DMS53 (cell line): ENCODE results near the gene BTRC.
"Not testable (repeated sequence)": the region's sequence is repeated elsewhere in the genome, so short reads cannot be mapped to it uniquely, and the experiment has no call there.

Source experiments
- DNase-seq: peaks from one replicate; lab custom pipeline; 2025; lab: John Stamatoyannopoulos, UW

BTRC gene

DNA sequence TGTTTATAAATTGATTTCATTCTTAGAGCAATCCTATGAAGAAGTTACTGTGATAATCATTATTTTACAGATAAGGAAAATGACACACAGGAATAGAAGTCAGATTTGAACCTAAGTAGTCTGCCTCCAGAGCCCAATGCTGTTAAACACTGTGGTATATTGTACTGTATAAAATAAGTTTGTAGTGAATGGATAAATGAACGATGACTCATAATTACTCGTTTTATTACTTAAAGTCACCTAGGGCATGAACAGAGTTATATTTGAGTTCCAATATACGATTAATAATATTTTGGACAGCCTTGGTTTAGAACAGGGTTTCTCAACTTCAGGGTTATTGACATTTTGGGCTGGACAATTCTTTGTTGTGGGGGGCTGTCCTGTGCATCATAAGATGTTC lies 7.8 kb upstream of the BTRC start:
- DNase-seq, result no peak

GRCh38 chr10:101351017-101351416 lies 2.9 kb upstream of the BTRC start:
- DNase-seq, result no peak

- DNase-seq, result no peak
Observed at GRCh38 chr10:101351477-101351876, 2.5 kb upstream of the BTRC start.

- DNase-seq, result not testable (repeated sequence)
Observed at GRCh38 chr10:101352857-101353256, 1.1 kb upstream of the BTRC start.

GRCh38 chr10:101354328-101355071 lies 535 bp downstream of the BTRC start:
- peak; percentile 76 for DNase-seq

DNA sequence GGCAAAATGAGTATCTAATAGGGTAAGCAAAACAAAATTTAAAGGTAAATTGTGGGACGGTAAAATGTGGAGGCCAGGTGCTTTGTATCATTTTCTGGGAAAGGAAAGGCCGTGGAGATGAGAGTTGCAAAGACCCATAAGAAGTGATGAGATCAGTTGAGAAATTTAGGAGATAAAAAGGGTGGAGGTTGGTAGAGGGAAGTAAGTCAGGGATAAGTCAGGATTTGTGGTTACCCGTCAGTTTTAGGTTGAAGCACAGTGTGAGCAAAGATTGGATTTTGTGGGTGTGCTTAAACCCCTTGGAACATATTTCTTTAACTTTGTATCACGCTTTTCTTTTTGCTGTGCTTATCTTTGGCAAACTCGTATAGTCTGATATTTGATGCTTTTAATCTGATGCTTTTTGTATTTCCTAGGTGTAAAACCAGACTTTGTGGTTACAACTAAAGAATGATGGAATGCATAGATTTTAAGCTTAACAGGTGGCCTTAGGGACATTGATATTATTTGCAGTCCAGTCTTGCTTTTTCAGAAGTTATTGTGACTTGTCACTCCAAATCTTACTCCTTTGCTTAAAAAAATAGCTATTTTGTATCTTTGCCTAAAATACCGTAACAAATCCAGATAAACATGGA lies 1.2 kb downstream of the BTRC start:
- DNase-seq, result no peak

DNA sequence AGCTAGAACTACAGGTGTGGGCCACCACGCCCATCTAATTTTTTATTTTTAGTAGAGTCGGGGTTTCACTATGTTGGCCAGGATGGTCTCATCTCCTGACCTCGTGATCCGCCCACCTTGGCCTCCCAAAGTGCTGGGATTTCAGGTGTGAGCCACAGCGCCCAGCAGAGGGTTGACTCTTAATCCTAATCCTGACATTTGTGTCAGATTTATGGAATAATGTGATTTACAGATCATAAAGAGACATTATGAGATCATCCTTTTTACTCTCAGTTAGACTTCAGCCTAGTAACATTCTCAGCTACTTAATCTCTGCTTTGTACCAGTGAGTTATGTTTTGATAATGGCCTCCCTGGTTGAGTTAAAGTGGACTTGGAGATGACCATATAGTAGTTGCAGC lies 2.2 kb downstream of the BTRC start:
- no peak for DNase-seq

DNA sequence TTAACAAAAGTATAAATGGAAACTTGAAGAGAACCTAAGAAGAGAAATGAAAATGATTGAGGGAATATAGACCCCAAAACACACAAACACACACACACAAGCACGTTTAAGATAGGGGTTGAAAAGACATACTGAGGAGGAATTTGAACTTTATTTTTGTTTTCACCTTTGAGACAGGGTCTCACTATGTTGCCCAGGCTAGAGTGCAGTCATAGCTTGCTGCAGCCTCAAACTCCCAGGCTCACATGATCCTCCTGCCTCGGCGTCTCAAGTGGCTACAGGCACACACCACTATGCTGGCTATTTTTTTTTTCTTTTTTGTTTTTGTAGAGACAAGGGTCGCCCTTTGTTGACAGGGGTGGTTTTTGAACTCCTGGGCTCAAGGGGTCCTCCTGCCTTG lies 4.0 kb downstream of the BTRC start:
- DNase-seq, result no peak

DNA sequence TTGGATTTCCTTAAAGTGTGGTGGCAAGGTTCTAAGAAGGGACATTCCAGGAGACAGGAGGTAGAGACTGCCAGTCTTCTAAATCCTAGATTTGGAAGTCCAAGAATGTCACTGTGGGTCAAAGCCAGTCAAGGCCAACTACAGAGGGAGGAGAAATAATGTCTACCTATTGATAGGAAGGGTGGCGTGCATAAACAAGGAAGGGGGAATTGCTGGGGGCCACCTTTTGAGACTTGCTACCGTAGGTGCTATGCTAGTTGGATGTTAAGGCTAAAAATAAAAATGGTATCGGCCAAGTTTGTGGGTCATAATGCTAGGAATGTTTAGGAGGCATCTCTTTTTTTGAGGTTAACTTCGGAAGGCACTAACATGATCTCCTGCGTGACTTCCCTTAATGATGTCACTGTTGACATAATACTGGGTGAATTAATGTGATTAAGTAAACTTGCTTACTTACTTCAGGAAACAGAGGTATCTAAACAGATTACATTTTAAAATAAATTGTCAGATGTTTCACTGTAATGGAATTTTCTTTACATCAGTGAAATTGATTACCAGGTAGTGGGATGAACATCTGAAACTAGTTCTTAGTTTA lies 4.8 kb downstream of the BTRC start:
- DNase-seq, result no peak

DNA sequence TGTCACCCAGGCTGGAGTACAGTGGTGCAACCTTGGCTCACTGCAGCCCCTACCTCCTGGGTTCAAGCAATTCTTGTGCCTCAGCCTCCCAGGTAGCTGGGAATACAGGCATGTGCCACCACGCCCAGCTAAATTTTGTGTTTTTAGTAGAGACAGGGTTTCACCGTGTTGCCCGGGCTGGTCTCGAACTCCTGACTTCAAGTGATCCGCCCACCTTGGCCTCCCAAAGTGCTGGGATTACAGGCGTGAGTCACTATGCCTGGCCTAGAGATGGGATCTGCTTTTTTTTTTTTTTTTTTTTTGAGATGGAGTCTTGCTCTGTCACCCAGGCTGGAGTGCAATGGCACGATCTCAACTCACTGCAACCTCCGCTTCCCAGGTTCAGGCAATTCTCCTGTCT lies 6.1 kb downstream of the BTRC start:
- not testable (repeated sequence) for DNase-seq

GRCh38 chr10:101360841-101361240 lies 6.9 kb downstream of the BTRC start:
- not testable (repeated sequence) for DNase-seq

DNA sequence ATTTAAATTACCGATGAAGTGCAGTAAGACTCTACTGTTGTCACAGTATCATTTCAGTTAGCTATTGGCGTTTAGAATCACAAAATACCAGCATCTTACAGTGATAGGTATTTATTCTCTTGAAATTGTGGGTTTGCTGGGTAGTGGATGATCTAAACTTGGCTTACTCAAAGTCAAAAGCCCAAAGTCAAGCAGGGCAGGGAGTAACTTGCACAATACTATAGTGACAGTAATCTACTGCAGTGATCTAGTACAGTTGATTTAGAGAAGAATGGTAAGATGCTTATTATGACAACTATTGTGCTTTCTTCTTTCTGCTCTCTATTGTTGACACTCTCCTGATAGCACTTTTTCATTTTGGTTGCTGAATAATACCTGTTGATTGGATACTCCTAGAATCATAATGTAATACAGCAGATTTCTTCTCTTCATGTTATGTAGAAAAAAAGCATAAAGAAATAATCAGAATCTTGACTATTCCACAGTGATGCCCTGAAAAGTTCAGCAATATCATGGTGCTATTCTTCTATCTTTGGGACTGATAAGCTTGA lies 10.0 kb downstream of the BTRC start:
- DNase-seq, result no peak

- DNase-seq, result no peak
Observed at GRCh38 chr10:101364721-101365120, 10.8 kb downstream of the BTRC start.

DNA sequence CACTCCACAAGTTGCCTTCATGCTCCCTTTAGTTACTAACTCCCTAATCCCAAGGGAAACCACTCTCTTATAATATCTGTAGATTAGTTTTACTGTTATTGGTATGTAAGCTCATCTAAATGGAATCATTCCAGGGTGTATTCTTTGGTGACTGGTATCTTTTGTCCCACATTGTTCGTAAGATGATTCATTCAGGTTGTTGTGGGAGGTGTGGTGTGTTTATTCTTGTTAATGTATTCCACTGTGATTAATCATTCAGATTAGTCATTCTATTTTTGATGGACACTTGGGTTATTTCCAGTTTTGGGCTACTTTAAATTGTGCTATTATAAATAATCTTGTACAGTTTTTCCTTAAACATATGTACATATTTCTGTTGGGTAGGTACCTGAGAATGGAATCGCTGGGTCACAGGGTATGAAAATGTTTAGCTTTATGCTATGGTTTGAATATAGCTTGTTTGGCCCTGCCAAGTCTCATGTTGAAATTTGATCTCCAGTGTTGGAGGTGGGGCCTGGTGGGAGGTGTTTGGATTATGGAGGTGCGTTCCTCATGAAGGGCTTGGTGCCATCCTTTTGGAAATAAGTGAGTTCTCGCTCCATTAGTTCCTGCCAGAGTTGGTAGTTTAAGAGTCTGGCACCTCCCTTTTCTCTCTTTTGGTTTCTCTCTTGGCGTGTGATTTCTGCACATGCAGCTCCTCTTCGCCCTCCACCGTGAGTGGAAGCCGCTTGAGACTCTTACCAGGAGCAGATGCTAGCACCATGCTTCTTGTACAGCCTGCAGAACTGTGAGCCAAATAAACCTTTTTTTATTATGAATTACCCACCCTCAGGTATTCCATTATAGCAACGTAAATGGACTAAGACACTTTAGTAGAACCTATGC lies 13.8 kb downstream of the BTRC start:
- DNase-seq, result peak; percentile 30

GRCh38 chr10:101373063-101373462 lies 19.1 kb downstream of the BTRC start:
- DNase-seq, result no peak

GRCh38 chr10:101373993-101374392 lies 20.0 kb downstream of the BTRC start:
- not testable (repeated sequence) for DNase-seq

DNA sequence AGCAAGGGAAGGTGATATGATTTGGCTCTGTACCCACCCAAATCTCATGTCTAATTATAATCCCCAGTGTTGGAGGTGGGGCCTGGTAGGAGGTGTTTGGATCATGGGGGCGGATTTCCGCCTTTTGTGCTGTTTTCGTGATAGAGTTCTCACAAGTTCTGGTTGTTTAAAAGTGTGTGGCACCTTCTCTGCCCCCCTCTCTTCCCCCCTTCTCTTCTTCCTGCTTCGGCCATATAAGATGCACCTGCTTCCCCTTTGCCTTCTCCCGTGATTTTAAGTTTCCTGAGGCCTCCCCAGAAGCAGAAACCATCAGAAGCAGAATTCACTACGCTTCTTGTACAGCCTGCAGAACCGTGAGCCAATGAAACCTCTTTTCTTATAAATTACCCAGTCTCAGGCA lies 21.1 kb downstream of the BTRC start:
- no peak for DNase-seq

DNA sequence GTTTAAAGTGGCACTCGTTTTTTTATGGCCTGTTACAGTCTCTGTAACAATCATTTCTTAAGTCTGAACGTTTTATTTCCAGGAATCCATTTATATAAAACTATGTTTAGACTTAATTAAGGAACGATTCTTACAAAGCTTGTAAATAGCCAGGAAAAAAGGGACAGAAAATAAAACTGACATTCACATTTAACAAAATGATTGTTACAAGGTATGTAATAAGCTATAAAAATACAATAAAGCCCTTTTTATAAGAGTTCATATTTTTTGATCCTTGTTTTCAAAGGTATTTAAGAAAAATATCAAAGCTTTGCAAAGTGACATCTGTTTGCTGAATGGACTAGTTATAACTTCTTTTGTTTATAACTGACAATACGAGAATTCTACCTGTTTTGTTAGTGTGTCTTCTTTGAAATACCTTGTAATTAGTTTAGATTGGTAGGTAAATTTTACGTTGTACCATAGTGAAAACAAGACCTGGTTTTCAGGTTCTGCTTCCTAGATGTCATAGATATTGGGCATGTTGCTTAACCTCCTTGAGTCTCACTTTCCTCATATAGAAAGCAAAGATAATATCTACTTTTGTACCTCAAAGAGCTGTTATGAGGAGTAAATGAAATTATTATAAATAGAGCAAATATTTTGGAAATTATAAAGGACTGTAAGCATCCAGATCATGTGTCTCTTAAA lies 25.8 kb downstream of the BTRC start:
- DNase-seq, result no peak

GRCh38 chr10:101380353-101381017 lies 26.5 kb downstream of the BTRC start:
- DNase-seq, result no peak

- no peak for DNase-seq
Observed at GRCh38 chr10:101385866-101386658, 32.1 kb downstream of the BTRC start.
